HG03159 (cell line): ENCODE measurements around the gene OR5B12.
"Not testable (repeated sequence)": the region's sequence is repeated elsewhere in the genome, so short reads cannot be mapped to it uniquely, and the experiment has no call there.

ENCODE experiments used
- ATAC-seq: cut with Tn5 transposase; IDR thresholded peaks from one replicate; pipeline ENCODE4 v1.9.1; 2021; ENCODE audit warnings: mild to moderate bottlenecking, moderate library complexity; ENCODE audit not compliant: unreplicated experiment

Gene OR5B12

DNA sequence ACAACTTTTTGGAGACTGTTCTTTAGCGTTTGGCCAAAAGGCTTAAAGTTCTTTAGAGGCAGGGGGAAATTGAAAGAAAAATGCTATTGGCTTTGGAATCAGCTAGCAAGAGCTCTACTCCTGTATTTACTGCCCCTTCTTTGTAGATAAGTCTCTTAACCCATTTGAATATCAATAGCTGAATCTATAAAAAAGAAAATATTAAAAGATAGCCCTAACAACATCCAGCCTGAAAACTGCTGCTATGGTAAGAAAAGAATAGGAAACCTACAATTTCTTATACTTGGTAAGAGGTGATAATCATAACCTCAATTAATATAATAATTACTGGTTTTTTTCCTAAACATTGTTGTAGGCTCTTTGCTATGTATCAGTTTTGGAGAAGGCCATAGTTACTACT lies at the start of gene OR5B12:
TSS of gene OR5B12 (minus strand) at position 101 of the 400 bp plus-strand sequence. CDS start 2,085 bp downstream, outside the sequence.
- no peak for ATAC-seq

DNA sequence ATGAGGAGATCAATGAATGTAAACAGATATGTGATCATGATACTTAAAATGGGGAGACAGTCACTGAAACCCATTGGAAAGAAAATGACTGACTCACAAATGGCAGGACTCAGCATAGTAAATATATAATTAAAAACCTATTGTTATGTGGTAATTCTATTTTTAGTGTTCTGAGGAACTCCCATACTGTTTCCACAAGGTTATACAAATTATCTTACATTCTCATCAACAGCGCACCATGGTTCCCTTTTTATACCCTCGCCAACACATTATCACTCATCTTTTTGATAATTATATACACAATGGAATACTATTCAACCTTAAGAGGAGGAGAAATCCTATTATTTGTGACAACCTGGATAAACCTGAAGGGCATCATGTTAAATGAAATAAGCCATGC lies 48.8 kb upstream of the OR5B12 start:
- ATAC-seq: no peak

DNA sequence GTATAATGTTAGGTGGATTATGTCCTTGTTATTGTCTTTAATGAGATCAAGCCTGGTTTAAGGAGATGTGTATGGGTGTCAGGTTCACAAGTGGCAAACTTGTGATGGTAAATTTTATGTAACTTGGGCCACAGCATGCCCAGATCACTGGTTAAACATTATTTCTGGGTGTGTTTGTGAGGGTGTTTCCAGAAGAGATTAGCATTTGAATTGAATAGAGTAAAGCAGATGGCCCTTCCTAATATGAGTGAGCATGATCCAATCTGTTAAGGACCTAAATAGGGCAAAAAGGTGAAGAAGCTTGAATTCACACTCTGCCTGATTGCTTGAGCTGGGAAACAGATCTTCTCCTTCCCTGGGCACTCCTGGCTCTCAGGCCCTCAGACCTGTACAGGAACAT lies 45.1 kb upstream of the OR5B12 start:
- ATAC-seq: no peak

DNA sequence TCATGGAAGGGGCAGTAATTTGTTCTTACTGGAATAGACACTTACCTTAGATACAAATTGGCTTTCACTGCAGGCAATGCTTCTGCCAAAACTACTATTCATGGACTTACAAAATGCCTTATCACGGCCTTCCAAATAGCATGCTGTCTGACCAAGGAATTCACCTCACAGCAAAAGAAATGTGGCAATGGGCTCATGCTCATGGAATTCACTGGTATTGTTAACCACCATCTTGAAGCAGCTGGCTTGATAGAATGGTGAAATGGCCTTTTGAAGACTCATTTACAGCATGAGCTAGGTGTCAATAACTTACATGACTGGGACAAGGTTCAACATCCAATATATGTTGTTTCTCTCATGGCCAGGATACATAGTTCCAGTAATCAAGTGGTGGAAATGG lies 43.9 kb upstream of the OR5B12 start:
- ATAC-seq: no peak

DNA sequence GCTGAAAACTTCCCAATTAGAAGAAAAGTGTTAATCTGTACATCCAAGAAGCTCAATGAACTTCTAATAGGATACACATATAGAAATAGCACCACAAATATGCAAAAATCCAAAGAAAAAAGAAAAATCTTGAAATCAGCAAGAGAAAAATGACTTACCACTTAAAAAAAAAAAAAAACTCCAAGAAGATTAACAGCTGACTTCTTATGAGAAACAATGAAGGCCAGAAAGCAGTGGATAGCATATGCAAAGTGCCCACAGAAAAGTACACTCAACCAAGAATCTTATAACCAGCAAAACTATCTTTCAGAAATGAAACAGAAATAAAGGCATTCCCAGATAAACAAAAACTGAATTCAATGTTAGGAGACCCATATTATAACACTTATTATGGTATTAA lies 29.9 kb upstream of the OR5B12 start:
- ATAC-seq: no peak

DNA sequence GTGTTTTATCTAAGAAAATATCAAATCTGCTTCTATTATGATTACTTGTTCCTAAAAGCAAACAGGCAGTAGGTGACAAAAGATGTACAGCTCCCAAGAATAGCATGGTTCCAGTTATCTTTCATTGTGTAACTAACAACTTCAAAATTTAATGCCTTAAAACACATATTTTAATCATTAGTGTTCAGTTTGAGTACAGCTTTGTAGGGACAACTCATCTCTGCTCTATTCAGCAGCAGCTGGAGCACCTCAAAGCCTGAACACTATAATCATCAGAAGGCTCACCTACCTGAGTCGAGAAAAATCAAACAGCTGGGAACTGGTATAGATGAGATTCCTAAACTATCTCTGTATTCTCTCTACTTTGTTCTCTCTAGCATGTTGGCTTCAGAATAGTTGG lies 24.3 kb upstream of the OR5B12 start:
- ATAC-seq: no peak

DNA sequence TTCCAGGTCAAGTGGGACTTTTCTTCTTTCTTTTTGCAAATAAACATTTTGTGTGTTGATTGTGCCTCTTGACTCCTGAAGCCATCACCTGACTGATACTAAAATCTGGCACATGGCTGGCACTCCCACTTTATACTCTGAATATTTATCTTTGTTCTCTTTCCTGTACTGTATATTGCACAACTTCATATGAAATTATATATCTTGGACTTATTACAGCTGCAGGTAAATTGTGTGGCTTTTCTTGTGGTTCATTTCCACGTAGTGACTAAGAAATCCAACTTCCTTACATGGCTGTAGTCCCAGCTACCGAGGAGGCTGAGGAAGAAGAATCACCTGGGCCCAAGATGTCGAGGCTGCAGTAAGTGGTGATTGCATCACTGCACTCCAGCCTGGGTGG lies 23.7 kb upstream of the OR5B12 start:
- no peak for ATAC-seq

DNA sequence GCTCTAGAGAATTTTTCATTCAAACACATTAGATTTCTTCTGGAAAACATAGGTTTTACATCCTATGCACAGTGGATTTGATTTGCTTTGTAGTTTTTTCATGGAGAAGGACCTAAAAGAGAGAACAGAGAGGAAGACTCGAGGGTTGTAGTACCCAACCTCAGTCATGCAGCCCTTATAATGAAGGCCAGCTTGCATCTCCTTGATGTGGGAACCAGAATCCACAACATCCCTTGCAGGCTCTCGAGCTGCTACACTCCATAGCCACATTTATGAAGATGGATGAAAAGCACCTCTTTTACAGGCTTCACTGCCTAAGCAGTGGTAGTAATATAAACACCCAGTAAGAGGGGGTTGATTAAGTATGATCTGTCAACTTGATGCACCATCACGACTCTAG lies 9.5 kb upstream of the OR5B12 start:
- no peak for ATAC-seq

DNA sequence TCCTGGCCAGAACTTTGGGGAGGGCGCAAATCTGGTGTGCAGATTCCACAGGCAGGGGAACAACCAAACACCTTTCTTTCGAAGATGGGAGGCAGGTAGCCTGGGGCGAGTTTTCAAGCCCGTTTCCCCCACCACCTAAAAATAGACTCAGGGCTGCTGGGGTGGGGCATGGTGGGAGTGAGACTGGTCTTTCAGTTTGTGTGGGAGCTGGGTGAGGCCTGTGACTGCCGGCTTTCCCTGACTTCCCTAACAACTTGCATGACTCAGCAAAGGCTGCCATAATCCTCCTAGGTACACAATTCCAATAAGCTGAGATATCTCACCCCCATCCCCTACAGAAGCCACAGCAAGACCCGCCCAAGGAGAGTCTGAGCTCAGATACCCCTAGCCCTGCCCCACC lies 4.3 kb upstream of the OR5B12 start:
- no peak for ATAC-seq

DNA sequence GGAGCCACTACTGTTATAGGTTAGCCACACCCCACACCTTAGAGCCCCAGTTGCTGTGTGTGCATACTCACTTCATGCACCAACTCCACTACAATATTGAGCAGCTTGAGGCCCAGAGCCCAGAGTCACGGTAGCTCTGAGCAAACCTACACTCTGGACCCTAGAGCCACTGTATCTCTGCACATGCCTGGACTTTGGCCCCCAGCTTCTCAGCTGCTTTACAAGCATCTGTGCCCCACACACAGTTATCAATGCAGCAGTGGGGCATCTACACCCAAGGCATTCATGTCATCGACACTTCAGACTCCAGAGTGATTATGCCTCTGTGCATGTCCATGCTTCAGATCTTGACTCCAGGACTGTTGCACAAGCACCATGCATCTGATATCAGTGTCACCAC lies 2.3 kb upstream of the OR5B12 start:
- no peak for ATAC-seq

DNA sequence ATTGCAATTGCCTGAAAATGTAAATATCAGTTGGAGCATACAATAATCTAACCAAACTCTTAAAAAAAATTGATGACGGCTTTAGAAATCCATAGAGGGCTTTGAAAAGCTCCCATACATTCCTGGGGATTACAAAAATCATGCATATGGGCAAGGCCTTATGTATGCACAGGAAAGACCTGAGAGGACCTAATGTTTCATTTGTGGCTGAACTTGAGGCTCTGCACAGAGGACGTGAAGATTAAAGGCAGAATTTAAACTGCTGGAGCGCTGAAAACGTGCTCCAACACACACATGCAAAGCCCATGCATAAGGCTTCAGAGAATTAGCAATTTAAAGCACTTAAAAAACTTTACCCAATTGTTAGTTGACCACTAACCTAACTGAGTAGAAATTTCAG lies 3.5 kb downstream of the OR5B12 start:
- ATAC-seq: no peak

DNA sequence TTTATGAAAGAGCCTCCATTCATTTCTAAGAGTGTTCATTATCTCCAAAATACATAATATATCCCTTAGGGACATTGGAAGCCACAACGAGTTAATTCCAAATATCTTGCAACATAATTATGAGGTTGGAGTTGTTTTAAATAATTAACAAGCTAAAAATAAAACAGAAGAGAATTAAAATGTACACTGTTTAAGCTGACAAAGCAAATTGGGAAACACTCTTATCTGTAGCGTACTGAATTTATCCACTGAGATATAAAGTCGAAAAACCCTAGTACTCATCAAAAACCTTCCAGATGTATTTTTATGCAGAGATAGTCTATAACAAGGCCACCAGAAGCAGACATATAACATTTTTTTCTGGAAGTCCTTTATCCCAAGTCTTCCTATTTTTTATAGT lies 7.8 kb downstream of the OR5B12 start:
- ATAC-seq: no peak

DNA sequence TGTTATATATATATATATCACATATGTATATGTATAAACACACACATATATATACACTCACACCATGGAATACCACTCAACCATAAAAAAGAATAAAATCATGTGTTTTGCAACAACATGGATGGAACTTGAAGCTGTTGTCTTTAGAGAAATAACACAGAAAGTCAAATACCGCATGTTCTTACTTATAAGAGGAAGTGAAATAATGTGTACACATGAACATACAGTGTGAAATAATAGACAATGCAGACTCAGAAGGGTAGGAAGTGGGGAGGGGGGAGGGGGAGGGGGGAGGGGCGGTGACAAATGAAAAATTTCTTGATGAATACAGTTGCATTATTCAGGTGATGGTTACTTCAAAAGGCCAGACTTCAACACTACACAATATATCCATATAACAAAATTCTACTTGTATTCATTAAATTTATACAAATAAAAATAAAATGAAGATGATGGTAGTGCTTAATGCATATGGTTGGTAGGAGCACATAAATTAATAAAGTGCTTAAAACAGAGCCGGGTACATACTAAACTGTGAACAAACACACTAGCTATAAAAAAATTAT lies 8.3 kb downstream of the OR5B12 start:
- ATAC-seq: peak; percentile 88

DNA sequence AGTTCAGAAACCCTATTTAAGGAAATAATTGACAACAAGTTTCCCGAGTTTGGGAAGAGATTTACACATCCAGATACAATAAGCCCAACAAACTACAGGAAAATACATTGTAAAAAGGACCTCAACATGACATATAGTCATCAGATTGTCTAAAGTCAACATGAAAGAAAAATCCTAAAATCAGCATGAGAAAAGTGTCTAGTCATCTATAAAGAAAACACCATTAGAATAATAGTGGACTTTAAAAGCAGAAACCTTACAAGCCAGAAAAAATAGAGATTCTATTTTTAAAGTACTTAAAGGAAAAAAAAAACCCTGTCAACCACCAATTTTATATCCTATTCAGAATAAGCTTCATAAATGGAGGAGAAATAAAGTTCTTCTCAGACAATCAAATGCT lies 12.8 kb downstream of the OR5B12 start:
- no peak for ATAC-seq

DNA sequence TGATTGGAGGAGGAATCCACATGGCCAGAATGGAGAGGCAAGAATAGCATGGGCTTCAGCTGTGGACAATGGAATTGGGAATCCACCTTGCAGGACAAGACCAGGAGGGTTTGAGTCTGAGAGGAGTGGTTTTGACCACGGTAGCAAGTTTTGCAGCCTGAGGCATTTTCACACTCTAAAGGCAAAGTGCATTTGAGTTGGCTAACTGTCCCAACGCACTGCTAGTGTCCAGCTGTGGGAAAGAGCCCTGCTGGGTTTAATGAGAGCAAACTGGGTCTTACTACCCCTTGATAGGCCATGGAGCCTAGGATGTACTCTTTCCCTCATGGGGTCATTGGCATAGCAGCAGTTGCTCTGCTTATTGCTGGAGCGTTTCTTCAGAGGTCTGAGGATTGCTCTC lies 14.0 kb downstream of the OR5B12 start, which contains the start of gene OR5B2:
TSS of gene OR5B2 (minus strand) at position 101 of the 400 bp plus-strand sequence. CDS start 4,860 bp downstream, outside the sequence.
- ATAC-seq: no peak

DNA sequence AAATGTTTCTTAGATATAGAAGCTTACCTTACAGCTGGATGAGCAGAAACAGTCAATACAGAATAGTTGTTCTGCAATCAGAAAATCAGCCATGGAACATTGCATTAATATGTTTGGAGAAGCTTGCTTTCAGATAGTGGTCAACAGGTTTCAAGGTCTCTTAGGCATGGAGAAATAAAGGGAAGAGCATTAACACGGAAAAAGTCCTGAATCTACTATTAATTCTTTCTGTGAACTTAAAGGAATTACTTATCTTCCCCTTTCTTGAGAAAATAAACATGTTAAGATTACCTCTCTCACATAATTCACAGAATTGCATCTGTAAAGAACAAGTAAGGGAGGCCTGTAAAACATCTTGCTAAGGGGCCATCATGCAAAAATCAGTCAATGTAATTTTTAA lies 35.3 kb downstream of the OR5B12 start, which contains the start of gene OR5B3:
TSS of gene OR5B3 (minus strand) at position 101 of the 400 bp plus-strand sequence. CDS start 3,465 bp downstream, outside the sequence.
- ATAC-seq: no peak

DNA sequence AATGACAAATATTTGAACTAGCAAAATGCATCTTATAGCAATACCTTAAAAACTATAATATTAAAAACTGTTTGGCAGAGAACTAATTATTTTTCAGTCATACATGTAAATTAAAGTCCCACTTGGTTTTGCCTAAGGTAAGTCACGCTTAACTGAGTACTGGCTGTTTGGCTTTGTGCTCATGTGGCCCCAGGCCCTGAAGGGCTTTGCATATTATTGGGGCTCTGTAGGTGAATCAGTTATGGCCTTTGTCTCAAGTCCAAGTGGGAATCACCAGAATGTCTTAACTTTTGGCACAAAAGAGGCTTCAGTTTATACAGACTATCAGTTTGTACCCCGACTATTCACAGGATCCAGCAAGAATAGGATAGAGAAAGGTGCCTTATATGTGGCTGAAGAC lies 42.4 kb downstream of the OR5B12 start:
- not testable (repeated sequence) for ATAC-seq

DNA sequence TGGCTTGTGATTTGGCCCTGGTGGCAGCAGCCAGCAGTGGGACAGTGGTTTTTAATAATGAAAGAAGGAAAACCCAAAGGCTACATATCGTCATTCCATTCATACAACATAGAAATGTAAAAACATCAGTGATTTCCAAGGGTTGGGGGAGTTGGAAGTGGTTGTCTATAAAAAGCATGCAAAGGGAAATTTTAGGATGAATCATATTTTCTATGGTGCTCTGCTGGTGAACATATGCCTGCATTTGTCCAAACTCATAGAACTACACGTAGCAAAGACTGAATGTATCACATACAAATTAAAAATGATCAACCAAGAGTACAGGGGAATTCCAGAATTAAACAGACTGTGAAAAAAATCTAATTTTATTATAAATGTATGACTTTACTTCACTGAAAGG lies 46.5 kb downstream of the OR5B12 start:
- ATAC-seq: no peak

DNA sequence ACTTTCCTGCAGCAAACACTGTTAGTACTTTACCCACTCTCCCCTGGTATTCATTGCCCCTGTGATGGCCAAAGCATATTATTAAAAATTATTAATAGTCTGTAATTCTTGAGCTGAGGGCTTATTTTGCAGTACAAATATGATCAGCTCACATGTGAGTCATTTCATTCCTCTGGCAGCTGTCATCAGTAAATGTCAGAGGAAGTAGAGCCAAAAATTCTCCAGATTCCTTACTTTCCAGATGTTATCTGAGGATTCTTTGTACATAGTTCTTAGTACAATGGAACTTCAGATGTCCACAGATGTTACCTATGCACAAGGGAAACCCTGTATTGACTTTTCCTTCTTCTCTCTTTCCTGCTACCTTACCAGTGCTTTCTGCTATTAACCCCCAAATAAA lies 47.8 kb downstream of the OR5B12 start:
- no peak for ATAC-seq

DNA sequence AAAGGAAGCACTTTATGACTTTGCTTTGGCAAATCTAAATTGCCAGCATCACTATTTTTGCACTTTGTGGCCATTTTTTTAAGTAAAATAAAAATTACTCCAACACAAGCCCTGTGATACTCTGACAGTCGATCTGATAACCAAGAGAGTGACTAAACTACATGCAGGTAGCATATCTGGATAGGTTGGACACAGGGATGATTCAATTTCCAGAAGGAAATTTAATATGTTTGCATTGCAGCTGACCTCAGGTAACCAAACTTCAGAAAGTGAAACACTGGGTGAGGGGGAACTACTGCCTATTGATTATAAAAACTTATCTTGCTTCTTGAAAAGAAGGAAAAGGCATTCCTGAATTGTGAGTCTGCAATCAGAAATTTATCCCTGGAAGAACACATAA lies 49.3 kb downstream of the OR5B12 start:
- no peak for ATAC-seq

DNA sequence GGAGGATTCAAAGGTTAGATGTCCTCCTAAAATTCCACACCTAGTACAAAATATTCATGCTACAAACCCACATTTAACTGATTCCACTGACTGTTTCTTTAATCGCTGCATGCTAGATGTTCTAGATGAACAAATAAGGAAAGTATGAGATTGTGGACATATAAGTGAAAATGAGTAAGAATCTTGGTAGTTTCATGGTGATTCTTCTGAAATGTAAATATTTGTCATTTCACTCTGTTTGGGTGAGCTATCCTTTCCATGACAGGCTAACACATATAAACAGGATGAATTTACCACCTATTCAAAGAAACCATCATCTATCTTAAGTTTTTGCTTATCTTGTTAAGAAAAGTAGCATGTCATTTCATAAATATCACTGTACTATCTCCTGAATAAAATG lies 50.2 kb downstream of the OR5B12 start:
- ATAC-seq: no peak

DNA sequence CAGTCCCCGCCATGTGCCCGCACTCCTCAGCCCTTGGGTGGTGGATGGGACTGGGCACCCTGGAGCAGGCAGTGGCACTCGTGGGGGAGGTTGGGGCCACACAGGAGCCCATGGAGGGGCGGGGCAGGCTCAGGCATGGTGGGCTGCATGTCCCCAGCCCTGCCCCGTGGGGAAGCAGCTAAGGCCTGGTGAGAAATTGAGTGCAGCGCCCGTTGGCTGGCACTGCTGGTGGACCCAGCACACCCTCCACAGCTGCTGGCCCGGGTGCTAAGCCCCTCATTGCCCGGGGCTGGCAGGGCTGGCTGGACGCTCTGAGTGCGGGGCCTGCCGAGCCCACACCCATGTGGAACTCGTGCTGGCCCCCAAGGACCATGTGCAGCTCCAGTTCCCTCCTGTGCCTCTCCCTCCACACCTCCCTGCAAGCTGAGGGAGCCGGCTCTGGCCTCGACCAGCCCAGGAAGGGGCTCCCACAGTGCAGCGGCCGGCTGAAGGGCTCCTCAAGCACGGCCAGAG lies 51.4 kb downstream of the OR5B12 start:
- no peak for ATAC-seq
